HG03432 (cell line): Measurements from ENCODE around the gene PPIE.

ENCODE experiments used
- ATAC-seq: cut with Tn5 transposase; IDR thresholded peaks from one replicate; pipeline ENCODE4 v1.9.1; 2021; ENCODE audit warnings: mild to moderate bottlenecking, moderate library complexity; ENCODE audit not compliant: unreplicated experiment

Gene PPIE

GRCh38 chr1:39800471-39800835 lies 61.8 kb downstream of the PPIE start:
- ATAC-seq = no peak

DNA sequence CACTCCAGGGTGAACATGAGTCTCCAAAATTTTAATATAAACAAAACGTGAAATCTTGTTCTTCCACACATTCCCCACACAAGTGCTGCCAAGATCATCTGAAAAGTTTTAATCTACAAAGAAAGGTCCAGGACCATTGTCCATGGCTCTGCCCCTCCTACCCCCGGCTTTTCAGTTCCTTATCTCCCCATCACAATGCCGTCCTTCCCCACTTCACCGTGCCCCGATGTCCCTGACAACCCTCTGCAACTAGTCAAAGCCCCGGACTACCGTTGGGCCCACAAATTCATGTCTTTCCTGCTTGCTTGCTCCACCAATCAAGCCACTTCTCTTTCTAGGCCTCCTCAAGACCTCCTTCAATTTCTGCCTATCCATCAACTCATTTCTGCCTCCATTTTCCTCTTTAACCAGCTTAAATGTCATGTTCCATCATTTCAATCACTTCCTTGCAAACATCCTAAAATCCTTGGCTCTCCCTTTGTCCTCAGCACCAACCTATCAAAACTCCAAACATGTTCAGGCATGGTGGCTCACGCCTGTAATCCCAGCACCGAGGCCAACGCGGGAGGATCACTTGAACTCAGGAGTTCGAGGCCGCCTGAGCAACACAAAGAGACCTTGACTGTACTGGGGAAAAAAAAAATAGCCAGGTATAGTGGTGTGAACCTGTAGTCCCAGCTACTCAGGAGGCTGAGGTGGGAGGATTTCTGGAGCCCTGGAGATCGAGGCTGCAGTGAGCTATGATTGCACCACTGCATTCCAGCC lies 64.0 kb downstream of the PPIE start:
- ATAC-seq = no peak

GRCh38 chr1:39805385-39805784 lies 66.7 kb downstream of the PPIE start:
- no peak for ATAC-seq

GRCh38 chr1:39808784-39809517 lies 70.3 kb downstream of the PPIE start:
- no peak for ATAC-seq

GRCh38 chr1:39812913-39813312 lies 74.2 kb downstream of the PPIE start:
- no peak for ATAC-seq
